Measurements from ENCODE around the gene MAP3K7CL. TPM values are rescaled to one million over a fixed set of nuclear protein-coding genes. Genes with fewer than 3 reads are reported as not detected.

MAP3K7CL gene
- total RNA-seq, 1 experiment from 2014 or later = 0.15 TPM

GRCh38 chr21:29175408-29176134 is 45.1 kb downstream of the MAP3K7CL start (continued):
- TF ChIP-seq KAT7 (CRISPR knock-in tag; IDR thresholded peaks at IDR 0.05; ENCODE audit: borderline replicate concordance) (no peak), FOXK1 (CRISPR knock-in tag; IDR thresholded peaks at IDR 0.05) (no peak)

DNA sequence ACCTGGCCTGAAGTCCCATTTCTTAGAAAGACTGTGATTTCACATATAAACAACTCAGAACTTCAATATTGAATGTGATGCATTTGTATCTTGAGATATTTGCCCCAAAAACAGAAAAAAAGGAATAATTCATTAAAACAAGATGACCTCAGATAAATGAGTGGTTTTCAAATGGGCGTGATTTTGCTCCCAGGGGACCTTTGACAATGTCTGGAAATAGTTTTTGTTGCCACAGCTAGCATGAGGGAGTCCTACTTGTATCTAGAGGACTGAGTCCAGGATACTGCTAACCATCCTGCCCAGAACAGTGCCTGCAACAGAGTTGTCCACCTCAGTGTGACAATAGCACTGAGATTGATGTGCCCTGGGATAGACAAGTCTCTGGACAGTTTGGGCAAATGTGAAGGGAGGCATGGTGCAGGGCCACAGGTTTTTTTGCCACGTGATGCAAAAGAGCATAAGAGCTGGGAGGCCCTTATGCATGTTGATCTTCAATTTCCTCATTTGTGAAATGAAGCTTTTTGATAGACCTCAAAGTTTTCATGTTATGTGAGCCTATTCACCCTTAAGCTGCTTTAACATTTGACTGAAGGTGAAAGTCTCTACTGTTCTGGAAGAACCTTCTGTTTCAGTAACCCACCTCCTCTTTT is 46.2 kb downstream of the MAP3K7CL start:
- H3K27me3 Mint-ChIP-seq (ENCODE audit: low read depth) = no peaks in the 10 kb centered on the region; the same call in 1 of the 2 replicates
- no peaks in the 10 kb centered on the region for H3K36me3 Mint-ChIP-seq
- DNase-seq (ENCODE audit: low spot score) = no peak
- ATAC-seq = no peak
- H3K4me1 Mint-ChIP-seq = peaks cover 9% of the 10 kb centered on the region
- ChIA-PET CTCF (no interaction called here), POLR2A (no interaction called here)
- H3K4me3 Mint-ChIP-seq = no peak overlapping the region
- no peaks in the 10 kb centered on the region for H3K9me3 Mint-ChIP-seq
- H3K27ac Mint-ChIP-seq = no peak overlapping the region
- TF ChIP-seq MXD4 (CRISPR knock-in tag; IDR thresholded peaks at IDR 0.05; ENCODE audit: borderline replicate concordance) (no peak), ETV6 (CRISPR knock-in tag; IDR thresholded peaks at IDR 0.05) (no peak), PRRX2 (CRISPR knock-in tag; IDR thresholded peaks at IDR 0.05) (no peak), SMAD4 (CRISPR knock-in tag; IDR thresholded peaks at IDR 0.05) (no peak), ARID4B (CRISPR knock-in tag; IDR thresholded peaks at IDR 0.05; ENCODE audit: borderline replicate concordance) (no peak), JAZF1 (CRISPR knock-in tag; IDR thresholded peaks at IDR 0.05) (no peak), TP53 (CRISPR knock-in tag; IDR thresholded peaks at IDR 0.05) (no peak), ERG (CRISPR knock-in tag; IDR thresholded peaks at IDR 0.05) (no peak), HMGA2 (CRISPR knock-in tag; IDR thresholded peaks at IDR 0.05) (no peak), AR (CRISPR knock-in tag; IDR thresholded peaks at IDR 0.05) (no peak)
- TF ChIP-seq, protein P1, sequence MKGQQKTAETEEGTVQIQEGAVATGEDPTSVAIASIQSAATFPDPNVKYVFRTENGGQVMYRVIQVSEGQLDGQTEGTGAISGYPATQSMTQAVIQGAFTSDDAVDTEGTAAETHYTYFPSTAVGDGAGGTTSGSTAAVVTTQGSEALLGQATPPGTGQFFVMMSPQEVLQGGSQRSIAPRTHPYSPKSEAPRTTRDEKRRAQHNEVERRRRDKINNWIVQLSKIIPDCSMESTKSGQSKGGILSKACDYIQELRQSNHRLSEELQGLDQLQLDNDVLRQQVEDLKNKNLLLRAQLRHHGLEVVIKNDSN (CRISPR knock-in tag; IDR thresholded peaks at IDR 0.05) = no peak
- TF ChIP-seq, protein P2, sequence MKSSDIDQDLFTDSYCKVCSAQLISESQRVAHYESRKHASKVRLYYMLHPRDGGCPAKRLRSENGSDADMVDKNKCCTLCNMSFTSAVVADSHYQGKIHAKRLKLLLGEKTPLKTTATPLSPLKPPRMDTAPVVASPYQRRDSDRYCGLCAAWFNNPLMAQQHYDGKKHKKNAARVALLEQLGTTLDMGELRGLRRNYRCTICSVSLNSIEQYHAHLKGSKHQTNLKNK (CRISPR knock-in tag; IDR thresholded peaks at IDR 0.05) = no peak
- TF ChIP-seq, protein P3, sequence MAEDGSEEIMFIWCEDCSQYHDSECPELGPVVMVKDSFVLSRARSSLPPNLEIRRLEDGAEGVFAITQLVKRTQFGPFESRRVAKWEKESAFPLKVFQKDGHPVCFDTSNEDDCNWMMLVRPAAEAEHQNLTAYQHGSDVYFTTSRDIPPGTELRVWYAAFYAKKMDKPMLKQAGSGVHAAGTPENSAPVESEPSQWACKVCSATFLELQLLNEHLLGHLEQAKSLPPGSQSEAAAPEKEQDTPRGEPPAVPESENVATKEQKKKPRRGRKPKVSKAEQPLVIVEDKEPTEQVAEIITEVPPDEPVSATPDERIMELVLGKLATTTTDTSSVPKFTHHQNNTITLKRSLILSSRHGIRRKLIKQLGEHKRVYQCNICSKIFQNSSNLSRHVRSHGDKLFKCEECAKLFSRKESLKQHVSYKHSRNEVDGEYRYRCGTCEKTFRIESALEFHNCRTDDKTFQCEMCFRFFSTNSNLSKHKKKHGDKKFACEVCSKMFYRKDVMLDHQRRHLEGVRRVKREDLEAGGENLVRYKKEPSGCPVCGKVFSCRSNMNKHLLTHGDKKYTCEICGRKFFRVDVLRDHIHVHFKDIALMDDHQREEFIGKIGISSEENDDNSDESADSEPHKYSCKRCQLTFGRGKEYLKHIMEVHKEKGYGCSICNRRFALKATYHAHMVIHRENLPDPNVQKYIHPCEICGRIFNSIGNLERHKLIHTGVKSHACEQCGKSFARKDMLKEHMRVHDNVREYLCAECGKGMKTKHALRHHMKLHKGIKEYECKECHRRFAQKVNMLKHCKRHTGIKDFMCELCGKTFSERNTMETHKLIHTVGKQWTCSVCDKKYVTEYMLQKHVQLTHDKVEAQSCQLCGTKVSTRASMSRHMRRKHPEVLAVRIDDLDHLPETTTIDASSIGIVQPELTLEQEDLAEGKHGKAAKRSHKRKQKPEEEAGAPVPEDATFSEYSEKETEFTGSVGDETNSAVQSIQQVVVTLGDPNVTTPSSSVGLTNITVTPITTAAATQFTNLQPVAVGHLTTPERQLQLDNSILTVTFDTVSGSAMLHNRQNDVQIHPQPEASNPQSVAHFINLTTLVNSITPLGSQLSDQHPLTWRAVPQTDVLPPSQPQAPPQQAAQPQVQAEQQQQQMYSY (CRISPR knock-in tag; IDR thresholded peaks at IDR 0.05) = no peak
- TF ChIP-seq, protein P4, sequence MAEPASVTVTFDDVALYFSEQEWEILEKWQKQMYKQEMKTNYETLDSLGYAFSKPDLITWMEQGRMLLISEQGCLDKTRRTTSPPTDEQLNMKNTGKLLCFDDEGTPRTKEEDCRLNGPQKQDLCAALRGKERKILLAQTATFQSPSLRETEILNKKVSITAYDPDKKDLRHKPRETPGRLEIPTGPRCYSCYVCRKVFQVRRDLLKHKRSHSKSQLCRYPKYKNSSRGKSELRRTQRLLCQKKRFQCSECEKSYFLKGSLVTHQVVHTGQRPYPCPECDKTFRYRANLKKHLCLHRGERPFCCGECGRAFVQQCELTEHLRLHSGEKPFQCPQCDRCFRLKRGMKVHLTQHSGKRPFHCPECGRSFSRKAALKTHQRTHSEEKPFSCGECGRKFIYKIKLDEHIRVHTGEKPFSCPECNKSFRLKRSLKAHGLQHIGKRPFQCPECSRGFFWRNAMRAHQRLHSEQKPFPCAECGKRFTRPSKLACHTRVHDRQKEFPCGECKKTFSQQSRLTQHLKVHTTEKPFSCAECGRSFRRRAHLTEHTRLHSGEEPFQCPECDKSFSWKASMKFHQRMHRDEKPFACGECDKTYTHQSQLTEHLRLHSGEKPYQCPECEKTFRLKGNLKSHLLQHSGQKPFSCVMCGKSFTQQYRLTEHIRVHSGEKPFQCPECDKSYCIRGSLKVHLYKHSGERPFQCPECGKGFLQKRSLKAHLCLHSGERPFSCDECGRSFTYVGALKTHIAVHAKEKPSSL (CRISPR knock-in tag; conservative IDR thresholded peaks at IDR 0.05) = no peak
- TF ChIP-seq, protein P5, sequence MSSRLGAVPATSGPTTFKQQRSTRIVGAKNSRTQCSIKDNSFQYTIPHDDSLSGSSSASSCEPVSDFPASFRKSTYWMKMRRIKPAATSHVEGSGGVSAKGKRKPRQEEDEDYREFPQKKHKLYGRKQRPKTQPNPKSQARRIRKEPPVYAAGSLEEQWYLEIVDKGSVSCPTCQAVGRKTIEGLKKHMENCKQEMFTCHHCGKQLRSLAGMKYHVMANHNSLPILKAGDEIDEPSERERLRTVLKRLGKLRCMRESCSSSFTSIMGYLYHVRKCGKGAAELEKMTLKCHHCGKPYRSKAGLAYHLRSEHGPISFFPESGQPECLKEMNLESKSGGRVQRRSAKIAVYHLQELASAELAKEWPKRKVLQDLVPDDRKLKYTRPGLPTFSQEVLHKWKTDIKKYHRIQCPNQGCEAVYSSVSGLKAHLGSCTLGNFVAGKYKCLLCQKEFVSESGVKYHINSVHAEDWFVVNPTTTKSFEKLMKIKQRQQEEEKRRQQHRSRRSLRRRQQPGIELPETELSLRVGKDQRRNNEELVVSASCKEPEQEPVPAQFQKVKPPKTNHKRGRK (CRISPR knock-in tag; IDR thresholded peaks at IDR 0.05; ENCODE audit: borderline replicate concordance) = no peak

Data from WTC11 (cell line).